HepG2 (cell line): Measurements from ENCODE around the gene TBC1D22A.
A peak's percentile ranks its signal among the peaks of the same experiment; 100 is the strongest.

Experiments
- CHD2 ChIP-seq: IDR thresholded peaks from 2 replicates; pipeline ENCODE4 v1.6.1; 2011; ENCODE audit warnings: low read depth, low read length, improper control_type of control experiment
- HNF4G ChIP-seq, 2 experiments: sonication (generic) in 1 of 2; formaldehyde crosslinking in 1 of 2; IDR thresholded peaks; 2 replicates each; pipeline versions ENCODE4 v1.4.0 to v1.6.1; 2011 to 2020; ENCODE audit warnings: borderline replicate concordance in 2 of 2, low read depth in 2 of 2, mild to moderate bottlenecking in 2 of 2, low read length in 1 of 2, missing genetic modification reagents in 1 of 2, moderate library complexity in 1 of 2
- JUND ChIP-seq: sonication (generic); formaldehyde crosslinking; IDR thresholded peaks from 2 replicates; pipeline ENCODE4 v1.8.0; 2022; ENCODE audit warnings: mild to moderate bottlenecking, missing genetic modification reagents
- NRL ChIP-seq: sonication (generic); formaldehyde crosslinking; IDR thresholded peaks from 2 replicates; pipeline ENCODE4 v1.5.0; 2020; ENCODE audit warnings: missing genetic modification reagents, mild to moderate bottlenecking, moderate library complexity, borderline replicate concordance
- TF ChIP-seq, protein P1 (sequence below): sonication (generic); formaldehyde crosslinking; IDR thresholded peaks from 2 replicates; pipeline ENCODE4 v1.4.0; 2020; ENCODE audit warnings: missing genetic modification reagents
- TF ChIP-seq, protein P2 (sequence below): sonication (generic); formaldehyde crosslinking; IDR thresholded peaks from 2 replicates; pipeline ENCODE4 v1.4.0; 2020; ENCODE audit warnings: mild to moderate bottlenecking, missing genetic modification reagents

DNA sequence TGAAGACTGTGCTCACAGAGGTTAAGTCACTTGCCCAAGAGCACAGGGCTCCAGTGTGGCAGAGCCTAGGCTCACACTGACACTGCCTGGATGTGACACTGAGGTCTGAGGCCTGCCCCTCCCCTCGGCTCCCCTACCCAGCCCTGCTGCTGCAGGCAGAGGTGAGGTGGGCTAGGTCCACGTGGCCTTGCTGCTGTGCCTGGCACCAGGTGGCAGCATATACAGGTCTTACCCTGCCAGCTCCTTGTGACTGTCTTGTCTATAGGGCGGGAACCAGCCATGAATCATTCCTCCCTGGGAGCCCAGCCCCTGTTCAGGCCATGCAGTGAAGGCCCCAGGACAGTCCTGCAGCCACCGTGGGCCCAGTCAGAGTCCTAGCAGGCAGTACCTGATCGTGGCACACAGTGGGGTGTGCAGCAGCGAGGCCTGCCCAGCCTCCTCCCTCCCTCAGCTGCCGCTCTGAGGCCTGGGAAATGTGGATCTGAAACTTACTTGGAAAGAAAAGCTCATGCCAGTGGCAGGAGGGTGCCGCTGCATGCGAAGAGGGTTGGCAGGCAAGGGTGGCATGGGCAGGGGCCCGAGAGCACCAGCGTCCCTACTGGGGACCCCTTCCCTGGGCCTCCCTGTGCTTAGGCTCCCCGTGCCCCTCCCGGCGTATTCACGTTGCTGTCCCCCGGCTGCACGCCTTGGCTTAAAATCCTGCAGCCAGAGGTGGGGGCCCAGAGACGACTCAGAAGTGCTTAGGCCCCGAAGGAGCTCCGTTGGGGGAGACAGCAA, 23.2 kb upstream of the TBC1D22A start:
- peak; percentile 73 for TF ChIP-seq JUND (CRISPR knock-in tag)
- TF ChIP-seq, protein P1, sequence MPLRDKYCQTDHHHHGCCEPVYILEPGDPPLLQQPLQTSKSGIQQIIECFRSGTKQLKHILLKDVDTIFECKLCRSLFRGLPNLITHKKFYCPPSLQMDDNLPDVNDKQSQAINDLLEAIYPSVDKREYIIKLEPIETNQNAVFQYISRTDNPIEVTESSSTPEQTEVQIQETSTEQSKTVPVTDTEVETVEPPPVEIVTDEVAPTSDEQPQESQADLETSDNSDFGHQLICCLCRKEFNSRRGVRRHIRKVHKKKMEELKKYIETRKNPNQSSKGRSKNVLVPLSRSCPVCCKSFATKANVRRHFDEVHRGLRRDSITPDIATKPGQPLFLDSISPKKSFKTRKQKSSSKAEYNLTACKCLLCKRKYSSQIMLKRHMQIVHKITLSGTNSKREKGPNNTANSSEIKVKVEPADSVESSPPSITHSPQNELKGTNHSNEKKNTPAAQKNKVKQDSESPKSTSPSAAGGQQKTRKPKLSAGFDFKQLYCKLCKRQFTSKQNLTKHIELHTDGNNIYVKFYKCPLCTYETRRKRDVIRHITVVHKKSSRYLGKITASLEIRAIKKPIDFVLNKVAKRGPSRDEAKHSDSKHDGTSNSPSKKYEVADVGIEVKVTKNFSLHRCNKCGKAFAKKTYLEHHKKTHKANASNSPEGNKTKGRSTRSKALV (CRISPR knock-in tag), result no peak
- TF ChIP-seq NRL (CRISPR knock-in tag), result 0 out of 2 replicates have a peak, but pooled peaks have one; percentile 16
- no peak for TF ChIP-seq CHD2
- no peak for TF ChIP-seq HNF4G (IDR thresholded peaks at IDR 0.05; ENCODE audit: borderline replicate concordance, low read depth, low read length)
- no peak for TF ChIP-seq HNF4G (CRISPR knock-in tag; IDR thresholded peaks at IDR 0.05; ENCODE audit: borderline replicate concordance, low read depth)
- TF ChIP-seq, protein P2, sequence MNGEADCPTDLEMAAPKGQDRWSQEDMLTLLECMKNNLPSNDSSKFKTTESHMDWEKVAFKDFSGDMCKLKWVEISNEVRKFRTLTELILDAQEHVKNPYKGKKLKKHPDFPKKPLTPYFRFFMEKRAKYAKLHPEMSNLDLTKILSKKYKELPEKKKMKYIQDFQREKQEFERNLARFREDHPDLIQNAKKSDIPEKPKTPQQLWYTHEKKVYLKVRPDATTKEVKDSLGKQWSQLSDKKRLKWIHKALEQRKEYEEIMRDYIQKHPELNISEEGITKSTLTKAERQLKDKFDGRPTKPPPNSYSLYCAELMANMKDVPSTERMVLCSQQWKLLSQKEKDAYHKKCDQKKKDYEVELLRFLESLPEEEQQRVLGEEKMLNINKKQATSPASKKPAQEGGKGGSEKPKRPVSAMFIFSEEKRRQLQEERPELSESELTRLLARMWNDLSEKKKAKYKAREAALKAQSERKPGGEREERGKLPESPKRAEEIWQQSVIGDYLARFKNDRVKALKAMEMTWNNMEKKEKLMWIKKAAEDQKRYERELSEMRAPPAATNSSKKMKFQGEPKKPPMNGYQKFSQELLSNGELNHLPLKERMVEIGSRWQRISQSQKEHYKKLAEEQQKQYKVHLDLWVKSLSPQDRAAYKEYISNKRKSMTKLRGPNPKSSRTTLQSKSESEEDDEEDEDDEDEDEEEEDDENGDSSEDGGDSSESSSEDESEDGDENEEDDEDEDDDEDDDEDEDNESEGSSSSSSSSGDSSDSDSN (CRISPR knock-in tag), result 0 out of 2 replicates have a peak, but pooled peaks have one; percentile 47
